Colonic mucosa (tissue), 4 donors: ENCODE measurements around the gene CRELD1. TPM values are rescaled to one million over a fixed set of nuclear protein-coding genes. Genes with fewer than 3 reads are reported as not detected.
A peak's percentile ranks its signal among the peaks of the same experiment; 100 is the strongest.

Experiments
- DNase-seq: peaks from one replicate; pipeline ENCODE4 v3.0.0-alpha.2; 2020
- H3K27ac ChIP-seq: fragments of 200-600 bp; one replicate; pipeline ENCODE4 v1.8.0; 2021
- H3K27me3 ChIP-seq: fragments of 200-600 bp; one replicate; pipeline ENCODE4 v1.8.0; 2021
- H3K36me3 ChIP-seq: fragments of 200-600 bp; one replicate; pipeline ENCODE4 v1.8.0; 2021
- H3K4me1 ChIP-seq: fragments of 200-600 bp; one replicate; pipeline ENCODE4 v1.8.0; 2021; ENCODE audit warnings: mild to moderate bottlenecking
- H3K4me3 ChIP-seq: fragments of 200-600 bp; one replicate; pipeline ENCODE4 v1.8.0; 2021
- H3K9ac ChIP-seq, 2 donors: one replicate each; pipeline ENCODE4 v1.7.0; 2013; ENCODE audit warnings: control low read depth in 2 of 2, low read depth in 2 of 2, low read length in 2 of 2
- H3K9me3 ChIP-seq: fragments of 200-600 bp; one replicate; pipeline ENCODE4 v1.8.0; 2021
- intact Hi-C: fragments of 100-400 bp; cut with DNase I; formaldehyde crosslinking; loops from one replicate; pipeline ENCODE4 v1.14.1; 2022
- total RNA-seq, 2 donors: library from RNA; stranded (reverse); fragmentation: NEBNext Ultra II Directional in 1 of 2; extraction: Animal tissue kit (Norgen Biotek cat#: 25700) in 1 of 2; gene quantifications; one replicate each; pipeline ENCODE4 v1.2.1, GENCODE V29; 2021
- TF ChIP-seq, protein P1 (sequence below): fragments of 200-600 bp; IDR thresholded peaks from one replicate; pipeline ENCODE4 v1.8.0; 2022; ENCODE audit warnings: antibody characterized with exemption, mild to moderate bottlenecking
- donor health status: healthy.
- donor health status: DM: no; HTN: no; CAD: no.
- donor health status: DM: no; HTN: no; CAD: no.

CRELD1 gene
- total RNA-seq, 2 donors from 2014 or later = 23.3 to 40.4 TPM

- intact Hi-C loops = no loop called here
- Histone ChIP-seq H3K27me3 (no peaks in the 10 kb centered on the region), H3K4me1 (peaks cover 6% of the 10 kb centered on the region), H3K9ac (peak overlapping the region; percentile 6 to 81), H3K9me3 (no peaks in the 10 kb centered on the region), H3K27ac (peak overlapping the region; percentile 85), H3K4me3 (peak overlapping the region; percentile 57), H3K36me3 (no peaks in the 10 kb centered on the region)
- TF ChIP-seq, protein P1, sequence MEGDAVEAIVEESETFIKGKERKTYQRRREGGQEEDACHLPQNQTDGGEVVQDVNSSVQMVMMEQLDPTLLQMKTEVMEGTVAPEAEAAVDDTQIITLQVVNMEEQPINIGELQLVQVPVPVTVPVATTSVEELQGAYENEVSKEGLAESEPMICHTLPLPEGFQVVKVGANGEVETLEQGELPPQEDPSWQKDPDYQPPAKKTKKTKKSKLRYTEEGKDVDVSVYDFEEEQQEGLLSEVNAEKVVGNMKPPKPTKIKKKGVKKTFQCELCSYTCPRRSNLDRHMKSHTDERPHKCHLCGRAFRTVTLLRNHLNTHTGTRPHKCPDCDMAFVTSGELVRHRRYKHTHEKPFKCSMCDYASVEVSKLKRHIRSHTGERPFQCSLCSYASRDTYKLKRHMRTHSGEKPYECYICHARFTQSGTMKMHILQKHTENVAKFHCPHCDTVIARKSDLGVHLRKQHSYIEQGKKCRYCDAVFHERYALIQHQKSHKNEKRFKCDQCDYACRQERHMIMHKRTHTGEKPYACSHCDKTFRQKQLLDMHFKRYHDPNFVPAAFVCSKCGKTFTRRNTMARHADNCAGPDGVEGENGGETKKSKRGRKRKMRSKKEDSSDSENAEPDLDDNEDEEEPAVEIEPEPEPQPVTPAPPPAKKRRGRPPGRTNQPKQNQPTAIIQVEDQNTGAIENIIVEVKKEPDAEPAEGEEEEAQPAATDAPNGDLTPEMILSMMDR = no peak
- no peak for DNase-seq
Observed at GRCh38 chr3:9914559-9915253, 18.9 kb upstream of the CRELD1 start.

DNA sequence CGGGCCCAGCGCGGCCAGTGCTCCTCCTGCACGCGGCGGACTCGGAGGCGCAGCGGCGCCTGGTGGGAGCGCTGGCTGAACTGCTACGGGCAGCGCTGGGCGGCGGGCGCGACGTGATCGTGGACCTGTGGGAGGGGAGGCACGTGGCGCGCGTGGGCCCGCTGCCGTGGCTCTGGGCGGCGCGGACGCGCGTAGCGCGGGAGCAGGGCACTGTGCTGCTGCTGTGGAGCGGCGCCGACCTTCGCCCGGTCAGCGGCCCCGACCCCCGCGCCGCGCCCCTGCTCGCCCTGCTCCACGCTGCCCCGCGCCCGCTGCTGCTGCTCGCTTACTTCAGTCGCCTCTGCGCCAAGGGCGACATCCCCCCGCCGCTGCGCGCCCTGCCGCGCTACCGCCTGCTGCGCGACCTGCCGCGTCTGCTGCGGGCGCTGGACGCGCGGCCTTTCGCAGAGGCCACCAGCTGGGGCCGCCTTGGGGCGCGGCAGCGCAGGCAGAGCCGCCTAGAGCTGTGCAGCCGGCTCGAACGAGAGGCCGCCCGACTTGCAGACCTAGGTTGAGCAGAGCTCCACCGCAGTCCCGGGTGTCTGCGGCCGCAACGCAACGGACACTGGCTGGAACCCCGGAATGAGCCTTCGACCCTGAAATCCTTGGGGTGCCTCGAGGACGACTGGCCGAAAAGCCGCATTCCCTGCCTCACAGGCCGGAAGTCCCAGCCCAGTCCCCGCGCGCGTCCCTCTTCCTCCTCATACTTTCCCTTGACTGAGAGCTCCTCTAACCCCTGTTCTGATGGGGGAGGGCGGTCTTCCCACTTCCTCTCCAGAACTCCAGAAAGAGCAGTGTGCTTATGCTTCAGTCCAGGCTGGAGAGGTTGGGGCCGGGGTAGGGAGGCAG is 18.1 kb upstream of the CRELD1 start:
- DNase-seq = peak; percentile 74
- no peaks in the 10 kb centered on the region for H3K27me3 ChIP-seq
- H3K4me3 ChIP-seq = peak overlapping the region; percentile 57
- H3K9me3 ChIP-seq = no peaks in the 10 kb centered on the region
- intact Hi-C loops = no loop called here
- no peaks in the 10 kb centered on the region for H3K36me3 ChIP-seq
- peaks cover 6% of the 10 kb centered on the region for H3K4me1 ChIP-seq
- H3K9ac ChIP-seq = peak overlapping the region; percentile 80 to 81
- TF ChIP-seq, protein P1 = no peak
- peak overlapping the region; percentile 85 for H3K27ac ChIP-seq

- Histone ChIP-seq H3K27ac (peak overlapping the region; percentile 85), H3K36me3 (no peaks in the 10 kb centered on the region), H3K27me3 (no peaks in the 10 kb centered on the region), H3K9ac (peak overlapping the region; percentile 66 to 90), H3K4me3 (peak overlapping the region; percentile 34), H3K9me3 (no peaks in the 10 kb centered on the region), H3K4me1 (peaks cover 6% of the 10 kb centered on the region)
- intact Hi-C loops = no loop called here
- TF ChIP-seq, protein P1 = no peak
- peak; percentile 39 for DNase-seq
Observed at GRCh38 chr3:9916346-9916733, 17.3 kb upstream of the CRELD1 start.

DNA sequence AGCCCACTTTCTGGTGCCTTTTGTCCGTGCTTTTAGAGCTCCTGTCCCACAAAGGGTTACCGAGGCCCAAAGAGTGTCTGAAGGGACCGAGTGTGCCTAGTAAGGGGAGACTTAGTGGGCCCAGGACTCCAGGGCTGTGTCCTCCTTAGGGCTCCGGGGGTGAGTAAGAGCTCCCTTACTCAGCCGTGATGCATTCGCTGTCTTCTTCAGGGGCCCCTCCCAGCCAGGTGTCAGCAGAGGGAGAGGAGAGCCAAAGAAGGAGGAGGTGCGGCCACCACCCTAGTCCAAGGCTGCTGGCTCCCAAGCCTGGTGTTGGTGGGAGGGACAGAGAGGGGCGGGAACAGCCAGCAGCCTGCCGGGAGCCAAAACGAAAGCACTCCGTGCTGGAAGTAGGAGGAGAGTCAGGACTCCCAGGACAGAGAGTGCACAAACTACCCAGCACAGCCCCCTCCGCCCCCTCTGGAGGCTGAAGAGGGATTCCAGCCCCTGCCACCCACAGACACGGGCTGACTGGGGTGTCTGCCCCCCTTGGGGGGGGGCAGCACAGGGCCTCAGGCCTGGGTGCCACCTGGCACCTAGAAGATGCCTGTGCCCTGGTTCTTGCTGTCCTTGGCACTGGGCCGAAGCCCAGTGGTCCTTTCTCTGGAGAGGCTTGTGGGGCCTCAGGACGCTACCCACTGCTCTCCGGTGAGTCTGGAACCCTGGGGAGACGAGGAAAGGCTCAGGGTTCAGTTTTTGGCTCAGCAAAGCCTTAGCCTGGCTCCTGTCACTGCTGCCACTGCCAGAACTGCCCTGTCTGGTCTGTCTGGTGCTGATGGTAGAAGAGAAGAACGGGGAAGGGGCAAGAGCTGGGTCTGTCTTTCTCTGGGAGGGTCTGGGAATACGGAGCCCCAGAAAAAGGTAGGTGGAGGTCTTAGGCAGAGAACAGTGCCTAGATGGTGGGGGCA is 16.6 kb upstream of the CRELD1 start, which contains the start of gene IL17RC:
Gene IL17RC, plus strand, starts transcription at position 365 of the 947 bp plus-strand sequence. Its CDS starts 218 bp downstream, at position 583.
- Histone ChIP-seq H3K4me3 (peak within 1 kb of the TSS; percentile 57), H3K4me1 (peaks cover 6% of the 10 kb centered on the region), H3K27ac (peak within 1 kb of the TSS; percentile 85), H3K36me3 (no peaks in the 10 kb centered on the region), H3K9me3 (no peaks in the 10 kb centered on the region), H3K27me3 (no peaks in the 10 kb centered on the region), H3K9ac (peak within 1 kb of the TSS; percentile 81 to 90)
- DNase-seq = peak; percentile 94
- TF ChIP-seq, protein P1 = no peak
- intact Hi-C loops = no loop called here

GRCh38 chr3:9917820-9918219 is 15.8 kb upstream of the CRELD1 start:
- TF ChIP-seq, protein P1 = no peak
- Histone ChIP-seq H3K36me3 (no peaks in the 10 kb centered on the region), H3K4me3 (no peak overlapping the region), H3K27ac (no peak overlapping the region), H3K9ac (peak overlapping the region; percentile 63 to 90), H3K4me1 (peaks cover 6% of the 10 kb centered on the region), H3K9me3 (no peaks in the 10 kb centered on the region), H3K27me3 (no peaks in the 10 kb centered on the region)
- no peak for DNase-seq
- intact Hi-C loops = no loop called here
